ENCODE data around the gene PPT2.

- TF ChIP-seq, protein P1, sequence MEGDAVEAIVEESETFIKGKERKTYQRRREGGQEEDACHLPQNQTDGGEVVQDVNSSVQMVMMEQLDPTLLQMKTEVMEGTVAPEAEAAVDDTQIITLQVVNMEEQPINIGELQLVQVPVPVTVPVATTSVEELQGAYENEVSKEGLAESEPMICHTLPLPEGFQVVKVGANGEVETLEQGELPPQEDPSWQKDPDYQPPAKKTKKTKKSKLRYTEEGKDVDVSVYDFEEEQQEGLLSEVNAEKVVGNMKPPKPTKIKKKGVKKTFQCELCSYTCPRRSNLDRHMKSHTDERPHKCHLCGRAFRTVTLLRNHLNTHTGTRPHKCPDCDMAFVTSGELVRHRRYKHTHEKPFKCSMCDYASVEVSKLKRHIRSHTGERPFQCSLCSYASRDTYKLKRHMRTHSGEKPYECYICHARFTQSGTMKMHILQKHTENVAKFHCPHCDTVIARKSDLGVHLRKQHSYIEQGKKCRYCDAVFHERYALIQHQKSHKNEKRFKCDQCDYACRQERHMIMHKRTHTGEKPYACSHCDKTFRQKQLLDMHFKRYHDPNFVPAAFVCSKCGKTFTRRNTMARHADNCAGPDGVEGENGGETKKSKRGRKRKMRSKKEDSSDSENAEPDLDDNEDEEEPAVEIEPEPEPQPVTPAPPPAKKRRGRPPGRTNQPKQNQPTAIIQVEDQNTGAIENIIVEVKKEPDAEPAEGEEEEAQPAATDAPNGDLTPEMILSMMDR (conservative IDR thresholded peaks at IDR 0.05; ENCODE audit: low read length): no peak
- TF ChIP-seq EZH2phosphoT487 (IDR thresholded peaks at IDR 0.05; ENCODE audit: borderline replicate concordance): no peak
Measured at GRCh38 chr6:32110632-32111031, 43.3 kb upstream of the PPT2 start.
